Stimulated activated CD8-positive, alpha-beta memory T cell treated with anti-CD3 and anti-CD28 coated beads, Interleukin-12 subunit alpha, Interleukin-12 subunit beta, amount 100 ng/mL, for 1 hour (primary cell): ENCODE measurements around the gene TRIP6.

Experiments used
- DNase-seq: peaks from one replicate; pipeline ENCODE4 v3.0.0-alpha.2; 2020; ENCODE audit warnings: low read depth

TRIP6 gene

DNA sequence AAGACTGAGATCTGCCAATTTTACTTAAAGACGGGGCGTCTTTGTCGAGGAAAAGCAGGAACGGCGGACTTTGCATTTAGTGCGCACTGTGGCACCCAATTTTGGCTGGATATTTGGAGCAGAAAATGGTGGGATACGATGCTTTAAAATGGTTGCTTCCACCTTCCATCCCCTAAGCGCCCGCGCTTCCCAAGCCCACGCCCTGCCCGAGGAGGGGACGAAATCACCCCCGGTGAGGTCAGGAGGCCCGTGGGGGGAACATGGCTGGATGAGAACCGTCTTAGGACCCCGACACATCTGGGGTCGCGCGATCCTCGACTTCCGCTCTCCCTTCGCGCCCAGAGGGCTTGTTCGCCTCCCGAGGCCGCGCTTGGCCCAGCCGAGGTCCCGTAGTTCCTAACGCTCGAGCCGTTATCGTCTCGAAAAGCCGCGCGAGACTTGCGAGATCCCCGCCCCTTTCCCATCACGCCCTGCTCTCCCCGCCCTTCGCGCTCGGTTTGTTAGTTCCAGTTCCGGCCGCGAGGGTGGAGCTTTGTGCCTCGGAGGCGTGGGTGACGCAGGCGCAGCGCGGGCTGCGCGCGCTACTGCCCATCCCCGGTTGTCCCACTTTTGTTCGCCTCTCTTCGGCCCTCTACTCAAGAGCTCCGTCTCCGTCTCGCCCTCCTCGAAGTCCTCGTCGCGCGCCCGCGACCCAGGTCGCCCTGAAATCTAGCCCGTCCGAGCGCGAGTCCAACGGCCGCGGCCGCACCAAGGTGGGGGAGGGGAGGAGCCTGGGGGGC, 7.6 kb downstream of the TRIP6 start, which contains the start of gene SRRT:
SRRT (plus strand) TSS at position 527 of the 779 bp plus-strand sequence. CDS start 488 bp downstream, outside the sequence.
- peak; percentile 97 for DNase-seq

DNA sequence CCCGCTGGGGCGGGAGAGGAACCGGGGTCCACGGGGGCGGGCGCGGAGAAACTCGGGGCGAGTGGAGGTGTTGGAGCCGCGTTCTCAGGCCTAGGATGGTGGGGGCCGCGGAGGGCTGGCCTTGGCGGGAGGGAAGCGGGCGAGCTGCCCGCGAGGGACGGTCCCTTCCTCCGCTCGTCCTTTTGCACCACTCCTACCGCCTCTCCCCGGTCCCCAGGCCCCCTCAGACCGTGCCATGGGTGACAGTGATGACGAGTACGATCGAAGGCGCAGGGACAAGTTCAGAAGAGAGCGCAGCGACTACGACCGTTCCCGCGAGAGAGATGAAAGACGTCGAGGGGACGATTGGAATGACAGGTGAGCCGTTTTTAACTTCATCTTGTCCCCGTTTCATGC, 8.2 kb downstream of the TRIP6 start:
- DNase-seq, result no peak

DNA sequence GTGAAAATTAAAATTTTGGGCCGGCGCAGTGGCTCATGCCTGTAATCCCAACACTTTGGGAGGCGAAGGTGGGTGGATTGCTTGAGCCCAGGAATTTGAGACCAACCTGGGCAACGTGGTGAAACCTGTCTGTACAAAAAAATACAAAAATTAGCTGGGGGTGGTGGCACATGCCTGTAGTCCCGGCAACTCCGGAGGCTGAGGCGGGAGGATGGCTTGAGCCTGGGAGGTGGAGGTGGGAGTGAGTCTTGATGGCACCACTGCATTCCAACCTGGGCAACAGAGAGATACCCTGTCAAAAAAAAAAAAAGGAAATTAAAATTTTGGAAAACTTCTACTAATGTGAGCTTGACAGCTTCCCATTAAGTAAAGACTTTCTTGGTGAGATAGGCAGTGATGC, 10.8 kb downstream of the TRIP6 start:
- DNase-seq, result no peak

DNA sequence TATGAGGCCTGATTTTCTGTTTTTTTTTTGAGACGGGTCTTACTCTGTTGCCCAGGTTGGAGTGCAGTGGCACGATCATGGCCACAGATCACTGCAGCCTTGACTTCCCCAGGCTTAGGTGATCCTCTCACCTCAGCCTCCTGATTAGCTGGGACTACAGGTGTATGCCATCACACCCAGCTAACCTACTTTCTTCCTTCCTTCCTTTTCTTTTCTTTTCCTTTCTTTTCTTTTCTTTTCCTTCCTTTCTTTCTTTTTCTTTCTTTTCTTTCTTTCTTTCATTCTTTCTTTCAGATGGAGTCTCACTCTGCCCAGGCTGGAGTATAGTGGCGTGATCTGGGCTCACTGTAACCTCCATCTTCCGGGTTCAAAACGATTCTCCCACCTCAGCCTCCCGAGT, 11.5 kb downstream of the TRIP6 start:
- no peak for DNase-seq

DNA sequence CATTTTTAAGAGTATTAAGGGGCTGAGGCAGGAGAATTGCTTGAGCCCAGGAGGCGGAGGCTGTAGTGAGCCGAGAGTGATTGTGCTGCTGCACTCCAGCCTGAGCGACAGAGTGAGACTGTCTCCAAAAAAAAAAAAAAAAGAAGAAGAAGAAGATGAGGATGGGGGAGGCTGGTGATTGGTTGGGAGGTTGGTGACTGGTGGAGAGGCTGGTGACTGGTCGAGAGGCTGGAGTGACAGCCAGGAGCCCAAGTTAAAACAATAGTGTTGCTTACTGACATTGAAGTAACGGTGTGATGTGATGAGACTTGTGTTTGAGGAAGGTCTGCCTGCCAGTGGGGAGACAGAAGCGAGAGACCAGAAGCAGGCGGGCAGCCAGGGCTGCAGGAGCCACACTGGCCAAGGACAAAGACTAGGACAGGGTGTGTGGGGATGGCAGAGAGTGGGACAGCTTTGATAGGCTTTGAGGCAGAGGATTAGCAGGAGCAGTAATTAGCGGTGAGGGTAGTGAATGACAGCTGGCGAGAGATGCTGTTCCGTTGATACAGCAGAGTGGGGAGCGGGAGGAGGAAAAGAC, 12.6 kb downstream of the TRIP6 start:
- no peak for DNase-seq

DNA sequence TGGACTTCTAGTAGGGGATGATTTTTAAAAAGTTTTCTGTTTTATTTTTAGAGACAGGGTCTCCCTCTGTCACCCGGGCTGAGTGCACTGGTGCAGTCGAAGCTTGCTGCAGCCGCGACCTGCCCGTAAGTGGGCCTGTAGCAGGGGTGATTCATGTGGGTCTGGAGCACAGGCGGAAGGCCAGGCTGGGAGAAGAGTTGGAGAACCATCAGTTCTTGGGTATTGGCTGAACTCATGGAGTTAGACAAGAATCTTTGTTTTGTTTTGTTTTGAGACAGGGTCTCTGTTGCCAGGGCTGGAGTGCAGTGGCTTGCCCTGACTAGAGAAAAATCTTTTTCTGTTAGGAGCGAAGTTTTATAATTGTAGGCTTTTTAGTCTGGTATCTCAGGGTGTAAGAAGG, 13.5 kb downstream of the TRIP6 start:
- no peak for DNase-seq

DNA sequence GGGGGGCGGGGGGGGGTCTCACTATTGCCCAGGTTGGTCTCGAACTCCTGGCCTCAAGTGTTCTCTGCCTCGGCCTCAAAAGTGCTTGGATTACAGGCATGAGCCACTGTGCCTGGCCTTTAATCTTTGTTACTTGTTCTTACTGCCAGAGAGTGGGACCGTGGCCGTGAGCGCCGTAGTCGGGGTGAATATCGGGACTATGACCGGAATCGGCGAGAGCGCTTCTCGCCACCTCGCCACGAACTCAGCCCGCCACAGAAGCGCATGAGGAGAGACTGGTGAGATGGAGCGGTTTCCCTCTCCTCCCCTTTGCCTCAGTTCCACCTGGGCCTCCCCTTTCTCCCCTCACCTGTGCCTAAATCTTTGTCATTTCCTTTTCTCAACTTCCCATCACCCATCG, 13.9 kb downstream of the TRIP6 start:
- DNase-seq, result no peak

DNA sequence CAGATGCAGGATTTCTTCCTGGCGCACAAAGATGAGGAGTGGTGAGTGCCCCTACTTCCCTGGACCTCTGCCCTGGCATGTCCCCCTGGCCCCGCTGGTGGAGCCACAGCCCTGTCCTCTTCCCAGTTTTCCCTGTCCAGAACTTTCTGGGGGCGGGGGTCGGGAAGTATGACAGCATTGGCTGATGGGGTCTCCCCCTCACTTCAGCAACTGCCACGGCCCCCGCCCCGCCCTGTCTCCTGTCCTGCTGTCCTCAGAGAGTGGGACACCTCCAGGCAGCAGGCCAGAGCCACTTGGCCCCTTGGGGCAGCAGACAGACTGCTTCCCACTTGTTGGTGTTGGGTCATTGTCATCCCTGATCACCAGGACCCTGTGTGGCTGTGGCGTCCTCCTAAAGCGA, 15.0 kb downstream of the TRIP6 start:
- no peak for DNase-seq

DNA sequence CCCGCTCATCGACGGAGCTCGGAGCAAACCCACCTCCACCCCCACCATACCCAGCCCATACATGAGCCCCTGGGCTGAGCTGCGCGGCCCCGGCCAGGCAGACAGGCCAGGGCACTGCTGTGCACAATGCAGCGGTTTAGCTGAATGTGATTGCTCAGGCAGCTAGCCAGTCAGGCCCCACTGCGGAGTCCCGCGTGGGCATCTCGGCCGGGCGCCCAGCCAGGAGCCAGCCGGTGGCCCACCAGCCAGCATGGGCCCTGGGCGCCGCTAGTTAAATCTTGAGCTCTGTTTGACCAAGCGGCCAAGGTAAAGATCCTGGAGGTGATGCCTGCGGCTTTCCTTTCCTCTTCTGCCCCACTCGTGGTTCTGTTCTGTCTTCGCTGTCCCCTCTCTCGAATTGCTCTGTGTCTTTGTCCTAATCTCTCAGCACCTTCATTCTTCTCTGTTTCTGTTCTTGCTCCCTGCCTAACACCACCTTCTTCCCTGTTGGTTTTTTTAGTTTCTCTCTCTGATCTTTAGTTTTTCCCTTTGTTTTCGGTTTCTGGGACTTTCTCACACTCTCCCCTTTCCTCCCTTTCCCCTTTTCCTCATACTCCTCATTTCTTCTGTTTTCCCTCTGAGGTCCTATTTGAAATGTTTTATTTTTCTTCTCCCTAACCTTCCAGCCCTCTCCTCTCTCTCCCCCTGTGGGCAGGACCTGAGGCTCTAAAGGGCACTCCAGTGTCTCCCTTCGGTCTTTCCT, 15.8 kb downstream of the TRIP6 start:
- no peak for DNase-seq

DNA sequence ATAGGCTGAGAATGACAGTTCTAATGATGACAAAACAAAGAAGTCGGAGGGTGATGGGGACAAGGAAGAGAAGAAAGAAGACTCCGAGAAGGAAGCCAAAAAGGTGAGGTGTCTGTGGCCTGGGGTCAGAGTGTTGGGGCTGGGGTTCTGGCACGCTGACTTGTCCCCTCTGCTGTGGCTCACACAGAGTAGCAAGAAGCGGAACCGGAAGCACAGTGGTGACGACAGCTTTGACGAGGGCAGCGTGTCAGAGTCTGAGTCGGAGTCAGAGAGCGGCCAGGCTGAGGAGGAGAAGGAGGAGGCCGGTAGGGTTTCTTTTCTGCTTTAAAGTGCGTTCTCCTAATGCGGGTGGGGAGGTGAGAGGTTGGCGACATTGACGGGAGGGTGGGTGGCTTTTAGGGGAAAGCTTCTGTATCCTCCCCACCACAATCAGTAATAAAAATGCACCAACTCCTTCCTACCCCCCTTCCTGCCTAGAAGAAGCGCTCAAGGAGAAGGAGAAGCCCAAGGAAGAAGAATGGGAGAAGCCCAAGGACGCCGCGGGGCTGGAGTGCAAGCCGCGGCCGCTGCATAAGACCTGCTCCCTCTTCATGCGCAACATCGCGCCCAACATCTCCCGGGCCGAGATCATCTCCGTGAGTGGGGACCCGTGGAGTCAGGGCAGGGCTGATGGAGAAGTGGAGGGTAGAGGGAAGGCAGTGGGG, 17.7 kb downstream of the TRIP6 start:
- no peak for DNase-seq

DNA sequence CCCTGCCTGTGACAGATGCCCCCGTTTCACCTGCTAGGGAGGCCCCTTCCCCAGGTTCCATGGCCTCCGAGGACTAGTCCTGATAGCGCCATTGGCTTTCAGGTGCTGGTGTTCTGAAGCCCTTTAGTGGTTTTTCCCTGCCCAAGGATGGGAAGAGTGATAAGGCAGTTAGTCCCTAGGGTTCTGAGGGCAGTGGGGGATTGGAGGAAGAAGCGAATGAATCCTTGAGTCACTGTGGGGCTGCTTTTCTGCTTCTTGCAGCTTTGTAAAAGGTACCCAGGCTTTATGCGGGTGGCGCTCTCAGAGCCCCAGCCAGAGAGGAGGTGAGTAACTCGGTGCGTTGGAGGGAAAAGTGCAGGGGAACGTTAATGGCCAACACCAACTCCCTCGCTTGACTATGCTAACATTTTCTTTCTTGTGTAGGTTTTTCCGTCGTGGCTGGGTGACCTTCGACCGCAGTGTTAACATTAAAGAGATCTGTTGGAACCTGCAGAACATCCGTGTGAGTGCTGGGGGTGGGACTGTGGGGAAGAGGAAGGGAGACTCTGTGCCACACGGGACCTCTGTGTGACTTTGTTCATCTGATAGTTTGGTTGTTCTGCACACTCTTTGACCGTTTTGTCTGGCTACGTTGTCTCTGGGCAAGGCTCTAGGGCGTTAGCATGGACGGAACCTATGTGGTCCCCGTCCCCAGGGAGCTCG, 18.4 kb downstream of the TRIP6 start:
- no peak for DNase-seq

DNA sequence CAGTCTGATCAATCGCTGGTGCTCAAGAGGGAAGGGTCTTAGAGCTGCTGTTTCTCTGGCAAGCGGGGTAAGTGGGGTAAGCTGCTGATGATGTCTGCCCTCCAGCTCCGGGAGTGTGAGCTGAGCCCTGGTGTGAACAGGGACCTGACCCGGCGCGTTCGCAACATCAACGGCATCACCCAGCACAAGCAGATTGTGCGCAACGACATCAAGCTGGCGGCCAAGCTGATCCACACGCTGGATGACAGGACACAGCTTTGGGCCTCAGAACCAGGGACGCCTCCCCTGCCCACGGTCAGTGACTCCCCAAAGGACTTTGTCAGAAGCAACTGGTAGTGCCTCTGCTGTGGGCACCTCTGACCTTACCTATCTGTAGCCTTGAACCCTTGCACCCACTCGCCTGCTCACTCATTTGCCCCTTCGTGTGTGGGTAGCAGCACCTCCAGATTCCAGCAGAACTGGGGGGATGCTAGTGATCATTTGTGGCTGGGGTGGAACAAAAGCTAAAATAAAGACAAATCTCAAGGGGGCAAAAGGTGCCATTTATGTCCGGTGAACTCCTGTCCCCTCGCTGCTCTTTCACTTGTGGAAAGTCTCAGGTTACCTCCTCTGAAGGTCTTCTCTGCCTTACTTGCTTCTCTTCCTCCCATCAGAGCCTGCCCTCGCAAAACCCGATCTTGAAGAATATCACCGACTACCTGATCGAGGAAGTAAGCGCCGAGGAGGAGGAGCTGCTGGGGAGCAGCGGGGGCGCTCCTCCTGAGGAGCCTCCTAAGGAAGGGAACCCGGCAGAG, 19.2 kb downstream of the TRIP6 start:
- no peak for DNase-seq

DNA sequence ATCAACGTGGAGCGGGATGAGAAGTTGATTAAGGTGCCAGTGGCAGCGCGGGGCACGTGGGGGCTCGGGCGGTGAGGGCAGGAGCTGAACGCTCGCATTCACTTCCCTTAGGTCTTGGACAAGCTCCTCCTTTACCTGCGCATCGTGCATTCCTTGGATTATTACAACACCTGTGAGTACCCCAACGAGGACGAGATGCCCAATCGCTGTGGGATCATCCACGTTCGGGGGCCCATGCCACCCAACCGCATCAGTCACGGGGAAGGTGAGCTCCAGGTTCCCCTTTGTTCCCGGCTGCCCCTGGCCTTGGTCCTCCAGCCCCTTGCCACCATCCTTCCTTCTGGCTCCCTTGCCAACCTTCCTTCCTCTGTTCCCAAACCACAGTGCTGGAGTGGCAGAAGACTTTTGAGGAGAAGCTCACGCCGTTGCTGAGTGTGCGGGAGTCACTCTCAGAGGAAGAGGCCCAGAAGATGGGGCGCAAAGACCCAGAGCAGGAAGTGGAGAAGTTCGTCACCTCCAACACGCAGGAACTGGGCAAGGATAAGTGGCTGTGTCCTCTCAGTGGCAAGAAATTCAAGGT, 19.8 kb downstream of the TRIP6 start:
- no peak for DNase-seq

DNA sequence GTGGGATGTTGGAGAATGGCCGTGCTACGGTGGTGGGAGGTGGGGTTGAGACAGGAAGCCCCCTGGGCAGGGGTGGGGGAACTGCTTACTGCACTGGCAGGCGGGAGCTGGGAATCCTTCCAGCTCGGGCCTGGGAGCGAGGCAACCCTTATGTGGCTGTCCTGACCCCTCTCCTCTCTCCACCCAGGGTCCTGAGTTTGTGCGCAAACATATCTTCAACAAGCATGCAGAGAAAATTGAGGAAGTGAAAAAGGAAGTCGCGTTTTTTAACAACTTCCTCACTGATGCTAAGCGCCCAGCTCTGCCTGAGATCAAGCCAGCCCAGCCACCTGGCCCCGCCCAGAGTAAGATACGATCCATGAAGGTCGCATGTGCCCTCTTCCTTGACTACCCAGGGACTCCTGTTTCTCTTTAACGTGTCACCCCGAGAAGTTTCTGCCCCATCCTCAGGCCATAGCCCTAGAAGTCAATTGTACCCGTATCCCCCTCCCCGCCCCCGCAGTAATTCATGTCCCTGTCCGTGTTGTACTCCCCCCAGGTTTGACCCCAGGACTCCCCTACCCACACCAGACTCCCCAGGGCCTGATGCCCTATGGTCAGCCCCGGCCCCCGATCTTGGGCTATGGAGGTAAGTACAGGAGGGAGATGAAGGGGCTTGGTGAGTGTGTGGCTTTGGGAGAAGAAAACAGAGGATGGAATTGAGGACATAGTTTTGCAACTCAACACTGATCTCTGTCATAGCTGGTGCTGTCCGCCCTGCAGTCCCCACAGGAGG, 20.5 kb downstream of the TRIP6 start:
- DNase-seq, result no peak

DNA sequence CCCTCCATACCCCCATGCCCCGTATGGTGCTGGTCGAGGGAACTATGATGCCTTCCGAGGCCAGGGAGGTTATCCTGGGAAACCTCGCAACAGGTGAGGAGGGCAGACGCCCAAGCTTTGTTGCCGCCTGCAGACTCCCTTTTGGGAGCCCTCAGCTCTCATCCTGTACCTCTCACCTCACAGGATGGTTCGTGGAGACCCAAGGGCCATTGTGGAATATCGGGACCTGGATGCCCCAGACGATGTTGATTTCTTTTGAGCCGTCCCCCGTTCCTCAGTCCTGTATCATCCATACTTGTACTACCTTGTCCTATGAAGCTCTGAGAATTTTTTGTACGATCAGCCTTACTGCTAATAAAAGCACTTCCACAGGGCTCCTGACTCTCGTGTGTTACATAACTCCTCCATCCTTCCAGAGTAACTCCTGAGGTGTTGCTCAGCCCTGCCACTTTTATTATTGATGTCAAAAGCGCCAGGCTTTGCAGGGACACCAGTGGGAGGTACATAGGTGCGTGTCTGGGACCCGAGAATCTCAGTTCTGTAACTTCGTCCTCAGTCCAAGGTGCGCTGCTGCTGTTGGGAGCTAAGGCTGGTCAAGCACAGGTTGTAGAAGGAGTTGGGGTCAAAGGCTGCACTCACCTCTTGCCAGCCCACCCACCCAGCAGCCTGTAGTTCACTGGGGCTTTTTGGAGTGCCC, 21.3 kb downstream of the TRIP6 start:
- no peak for DNase-seq

DNA sequence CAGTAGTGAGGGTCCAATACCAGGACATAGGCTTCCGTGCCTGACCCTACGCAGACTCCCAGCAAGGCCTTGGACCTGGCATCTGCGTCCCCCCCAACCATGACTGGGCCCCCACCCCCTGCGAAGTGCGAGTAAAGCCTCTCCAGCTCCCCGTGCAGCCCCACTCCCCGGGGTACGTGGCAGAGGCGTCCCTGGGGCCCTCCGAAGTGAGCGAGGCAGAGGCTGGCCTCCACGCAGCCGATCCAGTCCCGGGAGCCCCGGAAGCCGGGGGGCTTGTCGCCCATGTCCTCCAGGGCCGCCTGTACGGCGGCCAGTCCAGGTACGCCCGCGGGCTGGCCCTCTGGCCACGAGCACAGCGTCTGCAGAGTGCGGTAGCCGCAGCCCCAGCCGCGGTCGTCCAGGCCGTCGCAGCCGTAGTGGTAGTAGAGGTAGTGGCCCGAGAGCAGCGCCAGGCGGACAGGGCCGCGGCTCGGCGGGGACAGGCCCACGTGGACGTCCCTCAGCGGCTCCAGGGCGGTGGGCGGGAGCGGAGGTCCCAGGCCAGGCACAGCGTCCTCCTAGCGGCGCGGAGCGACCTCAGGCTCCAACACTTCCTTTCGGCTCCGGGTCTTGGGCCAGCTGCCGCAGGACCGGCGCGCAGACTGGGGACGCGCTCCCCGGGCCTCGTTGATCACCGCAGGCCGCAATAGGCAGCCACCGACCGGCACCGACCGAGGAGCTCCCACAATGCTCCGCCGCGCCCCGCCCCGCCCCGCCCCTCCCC, 22.0 kb downstream of the TRIP6 start, which contains the start of gene UFSP1:
UFSP1 (minus strand) TSS at position 728 of the 763 bp plus-strand sequence; CDS start at position 284, 444 bp downstream.
- no peak for DNase-seq

DNA sequence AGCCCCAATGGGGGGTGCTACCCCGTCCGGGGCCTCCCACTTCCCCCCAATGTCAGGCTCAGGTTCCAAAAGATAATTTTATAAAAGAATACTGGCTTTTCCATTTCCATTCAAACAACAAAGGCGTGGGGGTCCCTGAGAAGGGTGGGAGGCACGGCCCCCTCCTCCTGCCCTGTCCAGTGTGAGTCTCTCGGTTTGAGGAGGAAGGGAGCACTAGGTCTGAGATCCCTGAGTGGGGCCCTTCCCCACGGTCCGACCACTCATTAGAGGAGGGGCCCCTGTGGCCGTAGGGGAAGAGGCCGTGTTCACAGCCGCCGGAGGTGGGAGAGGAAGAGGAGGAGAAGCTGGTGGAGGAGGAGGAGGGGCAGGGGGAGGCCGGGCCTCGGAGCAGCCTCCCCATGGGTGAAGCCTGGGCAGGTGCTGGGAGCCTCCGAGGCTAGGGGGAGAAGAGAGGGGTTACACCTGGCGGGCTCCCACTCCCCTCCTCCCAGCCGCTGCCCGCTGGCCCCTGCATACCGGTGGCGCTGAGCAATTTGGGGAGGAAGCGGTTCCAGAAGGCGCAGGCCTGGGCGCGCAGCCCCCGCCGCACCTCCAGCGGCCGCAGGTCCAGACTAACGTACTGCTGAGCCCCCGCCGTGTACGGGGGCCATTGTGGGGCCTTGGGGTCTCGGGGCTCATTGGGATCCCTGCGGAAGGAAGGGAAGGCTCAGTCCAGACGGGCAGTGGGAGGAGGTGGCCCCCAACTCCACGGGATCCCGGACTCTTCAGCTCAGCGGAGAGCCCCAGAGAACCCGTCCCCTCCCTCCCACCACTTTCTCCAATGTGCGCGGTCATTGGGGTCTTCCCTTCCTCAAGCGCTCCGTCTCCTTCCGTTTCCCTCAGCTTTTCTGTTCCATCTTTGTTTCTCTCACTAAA, 23.7 kb downstream of the TRIP6 start:
- no peak for DNase-seq
